ENCODE results near the gene ELMO1.

Gene ELMO1

GRCh38 chr7:37420946-37421695, 27.5 kb downstream of the ELMO1 start:
- H3K27me3 ChIP-seq (ENCODE audit: insufficient read depth, poor library complexity, severe bottlenecking): no peaks in the 10 kb centered on the region
- no peaks in the 10 kb centered on the region for H3K36me3 ChIP-seq (ENCODE audit: low read depth)

GRCh38 chr7:37419496-37419895, 29.2 kb downstream of the ELMO1 start:
- ATAC-seq (ENCODE audit: low read depth) (no peak), DNase-seq (ENCODE audit: low spot score) (no peak)
- no peaks in the 10 kb centered on the region for H3K4me1 ChIP-seq (ENCODE audit: insufficient read depth, poor library complexity, severe bottlenecking)

More at GRCh38 chr7:37420946-37421695, 27.5 kb downstream of the ELMO1 start:
- TF ChIP-seq CTCF (IDR thresholded peaks at IDR 0.05; ENCODE audit: poor library complexity, severe bottlenecking): no peak
- Histone ChIP-seq H3K4me3 (ENCODE audit: severe bottlenecking) (no peak overlapping the region), H3K27ac (ENCODE audit: poor library complexity, severe bottlenecking) (no peak overlapping the region), H3K9me3 (ENCODE audit: severe bottlenecking) (no peaks in the 10 kb centered on the region), H3K4me1 (ENCODE audit: insufficient read depth, poor library complexity, severe bottlenecking) (no peaks in the 10 kb centered on the region)
- ATAC-seq (ENCODE audit: low read depth) (no peak), DNase-seq (ENCODE audit: low spot score) (no peak)

GRCh38 chr7:37418381-37418780, 30.3 kb downstream of the ELMO1 start:
- no peak for TF ChIP-seq CTCF (IDR thresholded peaks at IDR 0.05; ENCODE audit: poor library complexity, severe bottlenecking)
- Histone ChIP-seq H3K27me3 (ENCODE audit: insufficient read depth, poor library complexity, severe bottlenecking) (no peaks in the 10 kb centered on the region), H3K4me1 (ENCODE audit: insufficient read depth, poor library complexity, severe bottlenecking) (no peaks in the 10 kb centered on the region), H3K27ac (ENCODE audit: poor library complexity, severe bottlenecking) (no peak overlapping the region), H3K36me3 (ENCODE audit: low read depth) (no peaks in the 10 kb centered on the region), H3K4me3 (ENCODE audit: severe bottlenecking) (no peak overlapping the region), H3K9me3 (ENCODE audit: severe bottlenecking) (no peaks in the 10 kb centered on the region)
- DNase-seq (ENCODE audit: low spot score) (no peak), ATAC-seq (ENCODE audit: low read depth) (no peak)

More at GRCh38 chr7:37419496-37419895, 29.2 kb downstream of the ELMO1 start:
- Histone ChIP-seq H3K9me3 (ENCODE audit: severe bottlenecking) (no peaks in the 10 kb centered on the region), H3K27ac (ENCODE audit: poor library complexity, severe bottlenecking) (no peak overlapping the region), H3K4me3 (ENCODE audit: severe bottlenecking) (no peak overlapping the region), H3K27me3 (ENCODE audit: insufficient read depth, poor library complexity, severe bottlenecking) (no peaks in the 10 kb centered on the region), H3K36me3 (ENCODE audit: low read depth) (no peaks in the 10 kb centered on the region)
- no peak for TF ChIP-seq CTCF (IDR thresholded peaks at IDR 0.05; ENCODE audit: poor library complexity, severe bottlenecking)

GRCh38 chr7:37417107-37417474, 31.6 kb downstream of the ELMO1 start:
- Histone ChIP-seq H3K36me3 (ENCODE audit: low read depth) (no peaks in the 10 kb centered on the region), H3K9me3 (ENCODE audit: severe bottlenecking) (no peaks in the 10 kb centered on the region), H3K27ac (ENCODE audit: poor library complexity, severe bottlenecking) (no peak overlapping the region), H3K4me3 (ENCODE audit: severe bottlenecking) (no peak overlapping the region), H3K27me3 (ENCODE audit: insufficient read depth, poor library complexity, severe bottlenecking) (no peaks in the 10 kb centered on the region), H3K4me1 (ENCODE audit: insufficient read depth, poor library complexity, severe bottlenecking) (no peaks in the 10 kb centered on the region)
- no peak for DNase-seq (ENCODE audit: low spot score)
- no peak for ATAC-seq (ENCODE audit: low read depth)
- no peak for TF ChIP-seq CTCF (IDR thresholded peaks at IDR 0.05; ENCODE audit: poor library complexity, severe bottlenecking)

GRCh38 chr7:37416378-37417106, 32.1 kb downstream of the ELMO1 start:
- TF ChIP-seq CTCF (IDR thresholded peaks at IDR 0.05; ENCODE audit: poor library complexity, severe bottlenecking): no peak
- Histone ChIP-seq H3K27me3 (ENCODE audit: insufficient read depth, poor library complexity, severe bottlenecking) (no peaks in the 10 kb centered on the region), H3K4me3 (ENCODE audit: severe bottlenecking) (no peak overlapping the region), H3K27ac (ENCODE audit: poor library complexity, severe bottlenecking) (no peak overlapping the region), H3K4me1 (ENCODE audit: insufficient read depth, poor library complexity, severe bottlenecking) (no peaks in the 10 kb centered on the region), H3K9me3 (ENCODE audit: severe bottlenecking) (no peaks in the 10 kb centered on the region), H3K36me3 (ENCODE audit: low read depth) (no peaks in the 10 kb centered on the region)
- DNase-seq (ENCODE audit: low spot score) (no peak), ATAC-seq (ENCODE audit: low read depth) (no peak)

Data from RWPE2 (cell line).